NOMO-1 treated with DMSO at 0.1 percent for 48 hours (cell line): ENCODE results near the gene TYW1B.
"Not testable (repeated sequence)": the region's sequence is repeated elsewhere in the genome, so short reads cannot be mapped to it uniquely, and the experiment has no call there.

Experiments used
- DNase-seq: peaks from one replicate; lab custom pipeline; 2025; ENCODE audit not compliant: unreplicated experiment; lab: John Stamatoyannopoulos, UW

TYW1B gene

DNA sequence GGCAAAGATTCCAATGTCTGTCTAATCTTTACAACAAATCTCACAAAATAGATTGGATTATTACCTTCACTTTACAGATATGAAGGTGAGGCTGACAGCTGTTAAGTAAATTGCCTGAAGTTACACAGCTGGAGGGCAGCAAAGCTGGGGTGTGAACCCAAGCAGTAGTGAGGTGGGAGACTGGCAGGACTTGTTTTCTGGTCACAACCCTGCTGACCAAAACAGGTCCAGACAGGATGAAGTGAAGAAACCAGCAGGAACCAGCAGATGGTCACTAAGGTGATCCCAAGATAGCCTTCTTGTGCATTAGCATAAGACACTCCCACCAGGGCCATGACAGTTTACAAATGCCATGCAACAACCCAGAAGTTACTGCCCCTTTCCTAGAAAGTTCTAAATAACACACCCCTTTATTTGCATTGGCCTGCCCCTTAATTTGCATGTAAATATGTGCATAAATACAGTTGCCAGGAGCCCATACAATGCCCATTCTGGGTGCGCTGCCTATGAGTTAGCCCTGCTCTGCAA, 195.2 kb downstream of the TYW1B start:
- DNase-seq = not testable (repeated sequence)

DNA sequence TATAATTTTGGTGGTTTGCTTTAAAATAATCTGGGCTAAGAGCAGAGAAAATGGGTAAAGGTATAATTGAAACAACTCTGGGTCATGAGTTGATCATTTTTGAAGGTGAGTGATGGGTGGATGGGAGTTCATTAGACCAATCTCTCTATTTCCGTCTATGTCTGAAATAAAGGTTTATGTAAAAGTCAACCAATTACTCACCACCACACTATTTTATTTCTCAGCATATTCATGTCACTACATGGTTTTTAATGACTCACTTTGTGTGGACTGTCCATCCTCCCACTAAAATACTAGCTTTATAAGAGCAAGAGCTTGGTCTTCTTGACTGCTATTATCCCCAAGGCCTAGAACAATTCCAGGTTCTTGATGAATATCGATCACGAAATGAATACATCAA, 199.6 kb downstream of the TYW1B start:
- not testable (repeated sequence) for DNase-seq

DNA sequence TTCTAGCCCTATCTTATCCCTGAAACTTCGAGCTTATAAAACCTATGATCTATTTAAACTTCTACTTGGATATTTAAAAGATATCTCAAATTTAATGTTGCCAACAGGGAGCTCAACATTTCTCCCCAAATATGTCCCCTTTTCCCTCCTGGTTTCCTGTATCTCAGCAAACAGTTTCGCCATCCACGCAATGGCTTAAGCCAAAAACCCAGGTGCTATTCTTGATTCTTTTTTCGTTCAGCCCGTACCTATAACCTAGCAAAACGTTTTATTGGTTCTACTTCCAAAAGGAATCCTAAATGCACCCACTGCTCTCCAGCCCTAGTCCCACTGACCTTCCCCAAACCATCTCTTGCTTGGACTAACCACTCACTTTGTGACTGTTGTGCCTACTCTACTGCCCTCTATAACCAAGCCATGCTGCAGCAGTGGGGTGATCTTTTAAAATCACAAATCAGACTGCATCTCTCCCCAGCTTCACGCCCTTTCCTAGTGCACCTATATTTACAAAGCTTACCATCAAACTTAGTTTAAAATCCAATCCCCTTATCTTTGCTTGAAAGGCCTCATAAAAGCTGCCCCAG, 201.5 kb downstream of the TYW1B start:
- DNase-seq = not testable (repeated sequence)

DNA sequence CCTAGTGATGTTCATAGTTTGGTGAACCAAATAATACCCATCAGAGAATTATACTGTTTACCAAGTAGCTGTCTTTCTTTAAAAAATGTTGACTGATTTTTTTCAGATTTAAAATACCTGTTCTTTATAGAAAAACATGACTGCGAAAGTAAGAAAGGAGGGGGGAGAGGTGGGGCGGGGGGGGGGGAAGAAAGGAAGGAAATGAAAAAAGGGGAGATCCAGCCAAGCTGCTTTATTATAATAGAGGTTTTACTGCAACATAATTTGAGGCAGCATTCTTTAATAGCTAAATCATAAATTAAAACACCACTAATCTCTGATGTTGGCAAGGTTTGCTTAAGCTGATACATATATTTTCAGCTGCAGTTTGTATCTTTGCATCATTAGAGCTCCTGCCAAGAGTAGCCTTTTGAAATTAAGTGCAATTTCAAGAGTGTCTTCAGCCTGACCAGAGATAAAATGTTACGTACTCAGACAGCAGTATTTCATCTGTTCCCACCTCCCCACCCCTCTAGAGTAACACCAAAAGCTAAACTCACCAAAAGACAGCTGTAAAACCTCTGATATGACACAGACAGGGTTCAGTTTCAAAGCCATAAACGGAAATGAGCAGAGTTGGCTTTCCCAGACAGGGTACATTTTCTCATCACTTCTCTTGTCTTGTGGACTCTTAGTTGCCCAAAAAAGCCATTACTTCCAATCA, 202.1 kb downstream of the TYW1B start:
- not testable (repeated sequence) for DNase-seq

DNA sequence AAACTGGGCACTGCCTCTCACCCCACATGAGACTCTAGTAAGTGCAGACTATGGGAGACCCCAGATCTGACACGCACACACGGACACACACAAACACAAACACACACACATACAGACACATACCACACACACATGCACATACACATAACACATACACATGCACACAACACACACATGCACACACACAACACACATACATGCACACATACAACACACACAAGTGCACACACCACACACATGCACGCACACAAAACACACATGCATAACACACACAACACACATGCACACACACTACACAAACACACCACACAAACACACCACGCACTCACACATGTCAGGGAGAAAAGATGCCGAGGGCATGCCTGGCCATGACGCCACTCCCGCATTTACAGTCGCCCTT, 205.5 kb downstream of the TYW1B start:
- no peak for DNase-seq

DNA sequence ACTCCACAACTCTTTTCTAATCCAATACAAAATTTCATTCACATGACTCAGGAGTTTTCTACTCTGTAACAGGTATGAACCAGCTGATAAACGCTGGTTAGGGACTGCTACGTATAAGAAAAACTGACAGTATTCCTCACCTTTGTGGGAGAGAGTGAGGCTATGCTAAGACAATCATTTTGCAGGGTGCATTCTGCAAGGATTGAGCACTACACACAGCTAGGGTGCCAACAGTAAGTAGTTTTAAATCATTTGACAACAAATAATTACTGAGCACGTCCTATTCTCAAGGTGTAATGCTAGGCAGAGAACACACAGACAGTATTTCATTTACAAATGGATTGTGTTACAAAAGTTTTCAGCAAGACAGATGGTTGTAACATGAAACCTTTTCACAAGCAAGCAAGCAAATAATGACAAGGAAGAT, 206.2 kb downstream of the TYW1B start:
- not testable (repeated sequence) for DNase-seq

DNA sequence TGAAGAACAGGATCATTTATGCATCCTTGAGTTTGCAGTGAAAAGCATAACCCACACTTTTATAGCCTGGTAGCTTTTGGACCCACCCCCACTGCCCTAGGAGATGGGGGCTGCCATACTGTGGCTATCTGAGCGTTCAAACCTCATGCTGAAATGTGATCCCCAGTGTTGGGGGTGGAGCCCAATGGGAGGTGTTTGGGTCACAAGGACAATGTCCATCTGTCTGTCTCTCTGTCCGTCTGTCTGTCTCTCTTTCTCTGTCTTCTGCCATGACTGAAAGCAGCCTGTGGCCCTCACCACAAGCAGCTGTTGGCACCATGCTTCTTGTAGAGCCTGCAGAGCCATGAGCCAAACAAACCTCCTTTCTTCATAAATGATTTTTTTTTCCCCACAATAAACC, 207.1 kb downstream of the TYW1B start:
- DNase-seq = not testable (repeated sequence)

DNA sequence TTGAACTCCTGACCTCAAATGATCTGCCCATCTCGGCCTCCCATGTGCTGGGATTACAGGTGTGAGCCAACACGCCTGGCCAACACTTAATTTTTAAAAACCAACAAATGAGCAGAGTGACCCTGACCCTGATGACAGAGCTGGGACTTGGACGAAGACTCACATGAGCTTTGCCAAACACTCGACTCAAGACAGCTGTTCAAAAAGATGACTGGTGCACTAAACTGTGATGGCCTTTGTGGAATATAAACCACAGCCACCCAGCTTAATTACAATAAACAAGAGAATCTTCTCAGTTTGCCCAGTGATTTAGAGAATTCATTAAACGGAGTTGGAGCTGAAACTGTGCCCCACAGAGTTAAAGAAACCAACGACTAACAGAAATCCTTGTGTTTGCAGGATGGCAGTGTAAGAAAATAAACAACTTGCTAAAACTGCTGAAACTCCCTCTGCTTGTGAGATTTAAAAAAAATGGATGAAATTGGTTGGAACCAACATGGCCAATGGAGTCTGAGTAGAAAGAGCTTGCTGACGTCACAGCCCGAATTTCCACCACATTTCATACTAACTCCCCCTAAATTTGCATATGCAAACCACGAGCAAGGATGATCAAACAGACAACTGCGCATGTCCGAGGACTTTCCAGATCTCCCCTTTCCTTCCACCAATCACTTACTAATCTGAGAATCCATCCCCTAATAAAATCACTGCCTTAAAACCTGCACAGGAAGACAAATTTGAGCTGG, 209.4 kb downstream of the TYW1B start:
- DNase-seq = not testable (repeated sequence)

DNA sequence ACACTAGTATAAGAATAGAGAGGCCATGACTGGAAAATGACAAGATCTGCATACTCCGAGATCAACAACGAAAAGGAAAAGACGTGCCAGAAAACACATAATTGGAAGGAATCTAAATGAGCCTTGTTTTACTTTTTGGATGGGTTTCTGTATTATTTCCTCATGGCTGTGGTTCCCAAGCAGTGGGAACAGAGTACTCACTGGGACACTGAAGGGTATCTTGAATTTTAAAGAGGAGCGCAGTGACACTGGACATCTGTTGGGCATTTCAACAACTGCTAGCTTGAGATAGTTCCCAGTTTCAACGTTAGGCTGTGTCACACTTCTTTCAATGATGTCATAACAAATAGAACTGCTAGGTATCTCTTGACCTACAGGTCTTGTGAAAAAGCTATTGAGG, 218.2 kb downstream of the TYW1B start:
- DNase-seq = not testable (repeated sequence)

DNA sequence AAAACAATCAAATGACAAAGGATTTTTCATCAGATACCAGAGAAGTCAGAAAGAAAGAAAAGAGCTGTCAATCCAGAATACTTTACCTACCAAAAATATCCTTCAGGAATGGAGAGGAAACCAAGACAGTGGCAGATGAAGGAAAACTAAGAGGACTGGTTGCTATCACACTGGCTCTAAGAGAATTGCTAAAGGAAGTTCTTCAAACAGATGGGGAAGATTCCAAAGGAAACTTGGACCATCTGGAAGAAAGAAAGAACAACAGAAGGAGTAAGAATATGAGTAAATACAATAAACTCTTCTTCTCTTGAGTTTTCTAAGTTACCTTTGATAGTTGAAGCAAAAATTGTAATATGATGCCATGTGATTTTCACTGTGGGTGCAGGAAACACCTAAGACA, 220.0 kb downstream of the TYW1B start:
- not testable (repeated sequence) for DNase-seq

DNA sequence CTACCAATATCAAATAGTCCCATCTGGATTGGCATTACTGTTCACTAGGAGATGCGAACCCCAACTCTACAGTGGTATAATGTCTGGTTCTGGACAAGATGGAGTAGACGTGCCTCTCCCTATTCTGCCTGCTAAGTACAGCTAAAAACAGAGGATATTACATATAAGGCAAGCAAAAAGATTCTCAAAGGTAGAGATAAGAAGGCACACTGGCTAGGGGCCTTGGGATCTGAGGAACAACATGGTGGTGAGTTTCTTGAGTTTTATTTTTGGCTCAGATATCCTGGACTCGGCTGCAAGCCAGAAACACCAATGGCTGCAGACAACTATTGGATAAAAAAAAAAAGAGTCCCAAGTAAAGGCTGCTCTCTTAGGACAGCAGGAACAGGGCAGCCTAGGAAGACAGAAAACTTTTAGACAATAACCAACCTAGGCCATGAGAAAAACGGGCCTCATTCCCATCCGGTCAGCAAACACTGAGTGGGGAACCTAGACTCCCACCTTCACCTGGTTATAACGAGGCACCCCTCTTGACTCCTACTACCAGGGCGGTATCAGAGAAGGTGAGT, 222.1 kb downstream of the TYW1B start:
- DNase-seq = not testable (repeated sequence)

DNA sequence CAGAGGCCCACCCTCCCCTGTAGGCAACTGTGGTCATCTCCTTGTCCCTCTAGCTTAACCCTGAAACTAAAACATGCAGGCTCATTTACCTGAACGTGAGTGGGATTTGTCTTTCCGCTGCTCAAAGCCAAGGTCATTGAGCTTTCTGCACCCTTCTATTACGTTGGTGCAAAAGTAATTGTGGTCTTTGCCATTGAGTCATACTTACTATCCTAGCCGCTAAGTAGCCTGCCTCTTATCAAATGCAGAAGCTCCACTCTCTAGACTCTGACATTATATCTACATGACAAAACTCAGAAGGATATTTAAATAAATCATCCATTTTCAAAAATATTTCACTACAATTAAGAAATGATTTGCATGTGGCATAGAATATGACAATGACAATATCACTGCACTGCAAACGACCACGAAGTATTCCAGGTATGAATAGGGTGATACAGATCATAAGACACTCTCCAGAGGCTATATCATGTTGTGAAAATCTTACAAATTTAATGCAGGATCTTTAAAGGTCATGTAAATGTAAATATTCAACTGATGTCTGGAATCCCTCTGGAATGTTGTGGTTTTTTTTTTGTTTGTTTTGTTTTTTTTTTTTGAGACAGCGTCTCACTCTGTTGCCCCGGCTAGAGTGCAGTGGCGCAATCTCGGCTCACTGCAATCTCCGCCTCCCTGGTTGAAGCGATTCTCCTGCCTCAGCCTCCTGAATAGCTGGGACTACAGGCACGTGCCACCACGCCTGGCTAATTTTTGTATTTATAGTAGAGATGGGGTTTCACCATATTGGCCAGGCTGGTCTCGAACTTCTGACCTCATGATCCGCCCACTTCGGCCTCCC, 223.0 kb downstream of the TYW1B start:
- not testable (repeated sequence) for DNase-seq

DNA sequence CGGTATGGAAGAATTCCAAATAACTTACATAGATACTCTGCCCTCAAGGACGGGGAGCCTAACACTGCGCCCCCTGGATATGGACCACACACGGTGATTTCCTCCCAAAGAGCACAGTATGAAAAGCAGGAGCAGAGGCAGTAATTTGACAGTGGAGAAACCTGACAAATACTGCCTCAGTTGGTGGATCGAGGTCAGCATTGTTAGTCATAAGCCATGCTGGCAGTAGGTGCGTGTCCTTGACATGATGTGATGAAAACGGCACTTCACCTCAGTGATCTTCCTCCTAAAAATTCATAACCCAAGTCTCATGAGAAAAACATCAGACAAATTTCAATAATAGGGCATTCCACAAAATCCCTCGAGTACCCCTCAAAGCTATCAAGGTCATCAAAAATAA, 224.5 kb downstream of the TYW1B start:
- not testable (repeated sequence) for DNase-seq

DNA sequence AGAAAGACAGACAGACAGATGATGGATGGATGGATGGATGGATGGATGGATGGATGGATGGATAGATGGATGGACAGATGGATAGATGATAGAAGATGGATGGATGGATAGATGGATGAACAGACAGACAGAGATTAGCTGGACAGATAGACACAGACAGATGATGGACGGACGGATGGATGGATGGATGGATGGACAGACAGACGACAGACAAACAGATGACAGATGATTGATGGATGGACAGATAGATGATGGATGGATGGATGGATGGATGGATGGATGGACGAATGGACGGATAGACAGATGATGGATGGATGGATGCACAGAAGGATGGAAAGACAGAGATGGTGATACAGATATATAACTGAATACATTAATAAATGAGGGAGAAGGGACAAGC, 224.9 kb downstream of the TYW1B start:
- no peak for DNase-seq

DNA sequence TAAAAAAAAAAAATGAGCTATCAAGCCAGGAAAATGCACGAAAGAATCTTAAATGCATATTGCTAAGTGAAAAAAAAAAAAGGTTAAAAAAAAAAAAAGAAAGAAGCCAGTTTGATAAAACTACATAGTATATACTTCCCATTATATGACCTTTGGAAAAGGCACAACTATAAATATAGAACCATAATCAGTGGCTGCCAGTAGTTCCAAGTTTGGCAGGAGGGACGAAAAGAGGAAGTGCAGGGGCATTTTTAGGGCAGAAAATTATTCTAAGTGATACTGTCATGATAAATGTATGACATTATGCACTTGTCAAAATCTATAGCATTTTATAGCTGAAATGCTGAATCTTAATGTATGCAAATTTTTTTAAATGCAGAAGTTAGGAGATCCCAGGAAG, 226.3 kb downstream of the TYW1B start:
- DNase-seq = peak; percentile 53

DNA sequence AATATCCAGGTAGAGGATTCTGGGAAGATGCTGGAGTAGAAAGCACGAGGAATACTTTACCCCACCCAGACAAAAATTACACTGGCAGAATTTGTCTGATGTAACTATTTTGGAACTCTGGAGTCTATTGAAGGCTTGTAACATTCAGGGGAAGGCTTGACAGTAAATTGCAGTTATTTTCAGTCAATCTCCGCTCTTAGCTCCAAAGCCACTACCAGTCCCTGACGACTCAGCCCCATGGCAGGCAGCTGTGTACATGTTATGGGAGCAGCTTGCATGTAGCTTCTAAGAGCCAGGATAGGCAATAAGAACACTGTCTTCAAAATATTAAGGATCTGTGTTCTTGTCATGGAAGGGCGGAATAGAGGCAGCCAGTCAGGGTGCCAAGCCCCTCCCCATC, 238.0 kb downstream of the TYW1B start:
- DNase-seq = not testable (repeated sequence)

DNA sequence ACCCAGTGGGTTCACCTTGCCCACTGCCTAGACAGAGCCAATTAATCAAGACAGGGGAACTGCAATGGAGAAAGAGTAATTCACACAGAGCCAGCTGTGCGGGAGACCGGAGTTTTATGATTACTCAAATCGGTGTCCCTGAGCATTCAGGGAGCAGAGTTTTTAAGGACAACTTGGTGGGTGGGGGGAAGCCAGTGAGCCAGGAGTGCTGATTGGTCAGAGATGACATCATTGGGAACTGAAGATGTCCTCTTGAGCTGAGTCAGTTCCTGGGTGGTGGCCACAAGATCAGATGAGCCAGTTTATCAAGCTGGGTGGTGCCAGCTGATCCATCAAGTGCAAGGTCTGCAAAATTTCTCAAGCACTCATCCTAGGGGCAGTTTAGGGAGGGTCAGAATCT, 240.7 kb downstream of the TYW1B start:
- DNase-seq = not testable (repeated sequence)

DNA sequence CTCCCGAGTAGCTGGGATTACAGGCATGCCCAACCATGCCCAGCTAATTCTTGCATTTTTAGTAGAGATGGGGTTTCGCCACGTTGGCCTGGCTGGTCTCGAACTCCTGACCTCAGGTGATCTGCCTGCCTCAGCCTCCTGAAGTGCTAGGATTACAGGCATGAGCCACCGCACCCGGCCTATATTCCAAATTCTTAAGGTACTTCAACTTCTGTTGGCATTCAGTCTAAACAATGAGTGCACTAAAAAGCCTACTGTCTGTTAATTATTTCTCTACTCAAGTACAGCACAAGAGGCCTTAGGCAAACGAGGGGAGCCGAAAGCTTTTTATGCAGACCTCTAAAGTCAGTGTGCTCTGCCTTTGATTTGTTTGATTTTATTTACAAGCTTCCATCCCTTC, 243.4 kb downstream of the TYW1B start:
- DNase-seq = not testable (repeated sequence)

DNA sequence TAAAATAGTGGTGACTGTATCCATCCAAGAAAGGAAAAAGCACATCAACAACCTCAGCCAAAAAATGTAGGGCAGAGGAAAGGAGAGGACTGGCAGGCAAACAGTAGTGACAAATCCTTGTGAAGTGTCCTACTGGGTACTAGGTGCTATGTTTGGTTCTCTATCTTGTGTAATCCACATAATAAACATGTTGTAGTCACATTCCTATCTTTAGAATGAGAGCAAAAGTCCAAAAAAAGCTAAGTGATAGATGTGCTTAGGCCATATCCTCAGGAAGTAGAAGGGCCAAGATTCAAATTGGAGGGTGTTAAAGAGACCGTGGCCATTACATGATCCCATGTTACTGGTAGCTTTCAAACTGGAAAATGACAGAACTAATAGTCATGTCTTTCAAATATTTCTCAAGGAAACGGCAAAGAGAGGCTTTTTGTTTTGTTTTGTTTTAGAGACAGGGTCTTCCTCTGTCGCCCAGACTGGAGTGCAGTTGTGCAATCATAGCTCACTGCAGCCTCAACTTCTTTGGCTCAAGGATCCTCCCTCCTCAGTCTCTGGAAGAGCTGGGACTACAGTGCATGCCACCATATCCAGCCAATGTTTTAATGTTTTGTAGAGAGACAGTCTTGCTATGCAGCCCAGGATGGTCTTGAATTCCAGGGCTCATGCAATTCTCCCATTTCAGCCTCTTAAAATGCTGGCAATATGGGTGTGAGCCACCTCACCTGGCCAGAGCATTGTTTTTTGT, 244.2 kb downstream of the TYW1B start:
- peak; percentile 15 for DNase-seq
